ENCODE results near the gene HLA-DMB. TPM values are rescaled to one million over a fixed set of nuclear protein-coding genes. Genes with fewer than 3 reads are reported as not detected.

Gene HLA-DMB
- total RNA-seq = 10 to 100 TPM in 1 of 2 donors, 1 to 10 TPM in 1; 6.7 to 28.8 TPM

- intact Hi-C loops (cut with DNase I) = no loop called here
- no peak for TF ChIP-seq CTCF (IDR thresholded peaks at IDR 0.05)
Observed at GRCh38 chr6:32940656-32941213, at the start of gene HLA-DMB. Gene HLA-DMB (minus strand): TSS chr6:32941028. CDS start chr6:32940807, 221 bp downstream.

GRCh38 chr6:32989368-32989767 is 48.5 kb upstream of the HLA-DMB start:
- Histone ChIP-seq H3K27ac (no peak overlapping the region), H3K27me3 (no peaks in the 10 kb centered on the region), H3K4me1 (peaks cover 3% of the 10 kb centered on the region), H3K36me3 (no peaks in the 10 kb centered on the region), H3K9ac (ENCODE audit: low read depth in 2 of 2, low read length in 2 of 2) (no peak overlapping the region), H3K9me3 (no peaks in the 10 kb centered on the region), H3K4me3 (no peak overlapping the region)
- no peak for TF ChIP-seq CTCF (IDR thresholded peaks at IDR 0.05)
- intact Hi-C loops (cut with DNase I) = no loop called here
- no peak for DNase-seq

More at GRCh38 chr6:32940656-32941213, at the start of gene HLA-DMB:
- Histone ChIP-seq H3K4me3 (peak within 1 kb of the TSS; percentile 36), H3K9me3 (no peaks in the 10 kb centered on the region), H3K4me1 (peaks cover 3% of the 10 kb centered on the region), H3K27ac (peak within 1 kb of the TSS; percentile 64), H3K27me3 (no peaks in the 10 kb centered on the region), H3K36me3 (no peaks in the 10 kb centered on the region), H3K9ac (ENCODE audit: low read depth in 2 of 2, low read length in 2 of 2) (peak within 1 kb of the TSS; percentile 48 to 61)
- peak; percentile 61 for DNase-seq

- Histone ChIP-seq H3K36me3 (peaks cover 12% of the 10 kb centered on the region), H3K4me3 (no peak overlapping the region), H3K9ac (ENCODE audit: low read depth in 2 of 2, low read length in 2 of 2) (peak overlapping the region in 1 of 2 donors; percentile 1), H3K9me3 (no peaks in the 10 kb centered on the region), H3K27ac (peak overlapping the region; percentile 20), H3K27me3 (no peaks in the 10 kb centered on the region), H3K4me1 (peaks cover 26% of the 10 kb centered on the region)
- DNase-seq = peak; percentile 97
- peak; percentile 91 for TF ChIP-seq CTCF (IDR thresholded peaks at IDR 0.05)
- intact Hi-C loops (cut with DNase I) = loop anchor here (1.0 kb wide), 1 partner anchor 101 kb away; no protein-coding TSS in a partner anchor
Observed at GRCh38 chr6:32984622-32985389, 44.0 kb upstream of the HLA-DMB start.

- Histone ChIP-seq H3K27me3 (no peaks in the 10 kb centered on the region), H3K4me3 (no peak overlapping the region), H3K27ac (peak overlapping the region; percentile 20), H3K9me3 (no peaks in the 10 kb centered on the region), H3K4me1 (peaks cover 28% of the 10 kb centered on the region), H3K9ac (ENCODE audit: low read depth in 2 of 2, low read length in 2 of 2) (peak overlapping the region in 1 of 2 donors; percentile 1), H3K36me3 (peaks cover 19% of the 10 kb centered on the region)
- TF ChIP-seq CTCF (IDR thresholded peaks at IDR 0.05) = no peak
- DNase-seq = no peak
- intact Hi-C loops (cut with DNase I) = loop anchor here (1.0 kb wide), 1 partner anchor 100 kb away; no protein-coding TSS in a partner anchor
Observed at GRCh38 chr6:32983964-32984621, 43.3 kb upstream of the HLA-DMB start.

- intact Hi-C loops (cut with DNase I) = no loop called here
- H3K9ac ChIP-seq (ENCODE audit: low read depth in 2 of 2, low read length in 2 of 2) = peak overlapping the region in 1 of 2 donors; percentile 35
- peaks cover 30% of the 10 kb centered on the region for H3K4me1 ChIP-seq
- peaks cover 22% of the 10 kb centered on the region for H3K36me3 ChIP-seq
- H3K27me3 ChIP-seq = no peaks in the 10 kb centered on the region
- no peaks in the 10 kb centered on the region for H3K9me3 ChIP-seq
- no peak for DNase-seq
- H3K4me3 ChIP-seq = no peak overlapping the region
- no peak for TF ChIP-seq CTCF (IDR thresholded peaks at IDR 0.05)
- H3K27ac ChIP-seq = peak overlapping the region; percentile 32
Observed at GRCh38 chr6:32983493-32983848, 42.6 kb upstream of the HLA-DMB start.

Data from colonic mucosa (tissue), 4 donors.